Stimulated activated naive B cell treated with anti-CD40 and anti-IgM and Interleukin-4, amounts not matched to agents 10 μg/mL and 1 μg/mL and 100 μg/mL, for 72 hours (primary cell): ENCODE data around the gene MCRIP2.
A peak's percentile ranks its signal among the peaks of the same experiment; 100 is the strongest.

Experiments used
- ATAC-seq, 2 donors: fragments of 150-1000 bp; cut with Tn5 transposase; replicated peaks; 2 replicates each; pipeline ENCODE4 v1.10.0; 2021; ENCODE audit warnings: moderate library complexity in 1 of 2
- DNase-seq: peaks from one replicate; pipeline ENCODE4 v3.0.0; 2021
- H3K27ac Mint-ChIP-seq: one replicate; pipeline ENCODE4 v1.8.0; 2022; ENCODE audit warnings: mild to moderate bottlenecking, mixed read lengths
- H3K27me3 Mint-ChIP-seq, 2 donors: one replicate each; pipeline ENCODE4 v1.8.0; 2022; ENCODE audit warnings: mixed read lengths in 2 of 2
- H3K36me3 Mint-ChIP-seq, 2 donors: one replicate each; pipeline ENCODE4 v1.8.0; 2022; ENCODE audit warnings: mixed read lengths in 2 of 2, mild to moderate bottlenecking in 1 of 2
- H3K4me1 Mint-ChIP-seq, 2 donors: one replicate each; pipeline ENCODE4 v1.8.0; 2022; ENCODE audit warnings: mixed read lengths in 2 of 2, mild to moderate bottlenecking in 1 of 2
- H3K4me3 Mint-ChIP-seq, 2 donors: one replicate each; pipeline ENCODE4 v1.8.0; 2022; ENCODE audit warnings: mild to moderate bottlenecking in 2 of 2, mixed read lengths in 2 of 2, moderate library complexity in 1 of 2
- H3K9me3 Mint-ChIP-seq, 2 donors: one replicate each; pipeline ENCODE4 v1.8.0; 2022; ENCODE audit warnings: mixed read lengths in 2 of 2, mild to moderate bottlenecking in 1 of 2

The MCRIP2 gene

DNA sequence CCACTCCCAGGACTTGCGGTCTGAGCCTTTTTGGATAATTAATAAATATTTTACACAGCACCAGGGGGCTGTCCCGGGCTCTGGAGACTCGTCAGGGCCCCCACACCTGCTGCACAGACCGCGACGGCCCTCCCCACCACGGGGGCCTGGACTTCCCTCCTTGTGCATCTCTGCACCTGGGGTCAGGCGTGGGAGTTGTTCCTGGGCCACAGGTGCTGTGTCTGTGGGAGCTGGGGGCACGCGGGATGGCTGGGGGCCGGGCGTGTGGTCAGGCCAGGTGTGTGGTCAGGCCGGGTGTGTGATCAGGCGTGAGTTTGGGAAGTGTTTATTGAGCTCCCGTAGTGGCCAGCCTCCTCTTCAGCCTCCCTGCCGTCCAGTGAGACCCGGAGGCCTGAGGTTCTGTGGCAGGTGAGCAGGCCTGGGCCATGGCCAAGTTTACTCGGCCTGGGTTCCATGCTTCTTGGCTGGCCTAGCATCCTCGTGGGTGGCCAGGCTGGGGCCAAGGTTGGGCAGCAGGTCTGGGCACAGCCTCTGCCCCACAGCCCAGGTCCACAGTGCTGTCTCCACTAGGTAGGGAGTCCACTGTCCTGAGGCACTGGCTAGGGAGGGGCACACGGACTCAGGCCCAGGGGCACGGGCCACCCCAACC is 36.7 kb downstream of the MCRIP2 start:
- no peak for DNase-seq
- ATAC-seq: no peak
- peaks cover 13 to 25% of the 10 kb centered on the region in 2 donors for H3K27me3 Mint-ChIP-seq
- H3K4me3 Mint-ChIP-seq: peak overlapping the region in 1 of 2 donors; percentile 44
- peaks cover 31 to 46% of the 10 kb centered on the region in 2 donors for H3K4me1 Mint-ChIP-seq
- H3K36me3 Mint-ChIP-seq: peaks cover 22 to 36% of the 10 kb centered on the region in 2 donors
- H3K9me3 Mint-ChIP-seq: no peaks in the 10 kb centered on the region
- no peak overlapping the region for H3K27ac Mint-ChIP-seq

- Mint-ChIP-seq H3K4me1 (peaks cover 34 to 51% of the 10 kb centered on the region in 2 donors), H3K27ac (peak overlapping the region; percentile 82), H3K4me3 (peak overlapping the region; percentile 88 to 91), H3K27me3 (peaks cover 13 to 25% of the 10 kb centered on the region in 2 donors), H3K36me3 (peaks cover 22 to 35% of the 10 kb centered on the region in 2 donors), H3K9me3 (no peaks in the 10 kb centered on the region)
- ATAC-seq (peak; percentile 12 to 15), DNase-seq (peak; percentile 30)
Measured at GRCh38 chr16:678858-679813, 37.5 kb downstream of the MCRIP2 start.

DNA sequence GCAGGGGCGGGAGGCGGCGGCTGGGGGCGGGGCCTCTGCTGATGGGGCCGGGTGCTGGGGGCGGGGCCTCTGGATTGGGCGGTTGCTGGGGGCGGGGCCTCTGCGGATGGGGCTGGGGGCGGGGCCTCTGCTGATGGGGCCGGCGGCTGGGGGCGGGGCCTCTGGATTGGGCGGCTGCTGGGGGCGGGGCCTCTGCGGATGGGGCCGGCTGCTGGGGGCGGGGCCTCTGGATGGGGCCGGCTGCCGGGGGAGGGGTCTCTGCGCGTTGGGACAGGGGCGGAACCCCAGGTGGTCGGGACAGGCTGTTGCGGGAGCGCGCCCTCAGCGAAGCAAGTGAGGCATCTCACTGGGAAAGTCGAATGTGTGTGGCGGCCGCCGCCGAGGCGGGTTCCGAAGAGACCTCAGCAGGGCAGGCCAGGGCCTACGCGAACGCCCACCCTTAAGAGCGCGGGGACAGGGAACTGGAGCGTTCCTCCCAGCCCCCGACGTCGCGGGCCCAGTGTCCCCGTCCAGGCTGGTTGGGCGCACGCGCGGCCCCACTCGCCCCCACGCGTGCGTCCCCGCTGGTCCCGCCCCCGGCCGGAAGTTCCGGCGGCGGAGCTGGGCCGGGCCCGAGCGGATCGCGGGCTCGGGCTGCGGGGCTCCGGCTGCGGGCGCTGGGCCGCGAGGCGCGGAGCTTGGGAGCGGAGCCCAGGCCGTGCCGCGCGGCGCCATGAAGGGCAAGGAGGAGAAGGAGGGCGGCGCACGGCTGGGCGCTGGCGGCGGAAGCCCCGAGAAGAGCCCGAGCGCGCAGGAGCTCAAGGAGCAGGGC is 38.4 kb downstream of the MCRIP2 start, which contains the start of gene STUB1:
STUB1 (plus strand) TSS at position 597 of the 811 bp plus-strand sequence; CDS start at position 713, 116 bp downstream.
- Mint-ChIP-seq H3K27ac (peak within 1 kb of the TSS; percentile 94), H3K27me3 (peaks cover 10 to 21% of the 10 kb centered on the region in 2 donors), H3K36me3 (peaks cover 21 to 36% of the 10 kb centered on the region in 2 donors), H3K4me3 (peak within 1 kb of the TSS; percentile 89 to 91), H3K4me1 (peaks cover 33 to 55% of the 10 kb centered on the region in 2 donors), H3K9me3 (no peaks in the 10 kb centered on the region)
- DNase-seq (peak; percentile 83), ATAC-seq (peak; percentile 53 to 64)

GRCh38 chr16:680625-680945 is 39.0 kb downstream of the MCRIP2 start:
- H3K27ac Mint-ChIP-seq: no peak overlapping the region

GRCh38 chr16:680967-681745 is 39.5 kb downstream of the MCRIP2 start:
- Mint-ChIP-seq H3K27me3 (peaks cover 6 to 16% of the 10 kb centered on the region in 2 donors), H3K4me1 (peaks cover 30 to 58% of the 10 kb centered on the region in 2 donors), H3K27ac (peak overlapping the region; percentile 79), H3K4me3 (peak overlapping the region; percentile 78 to 91), H3K36me3 (peaks cover 21 to 43% of the 10 kb centered on the region in 2 donors), H3K9me3 (no peaks in the 10 kb centered on the region)
- no peak for ATAC-seq
- DNase-seq: no peak

More at GRCh38 chr16:680625-680945, 39.0 kb downstream of the MCRIP2 start:
- Mint-ChIP-seq H3K4me1 (peaks cover 29 to 52% of the 10 kb centered on the region in 2 donors), H3K4me3 (peak overlapping the region; percentile 89 to 91), H3K27me3 (peaks cover 6 to 16% of the 10 kb centered on the region in 2 donors), H3K36me3 (peaks cover 21 to 37% of the 10 kb centered on the region in 2 donors), H3K9me3 (no peaks in the 10 kb centered on the region)
- DNase-seq (no peak), ATAC-seq (no peak)

DNA sequence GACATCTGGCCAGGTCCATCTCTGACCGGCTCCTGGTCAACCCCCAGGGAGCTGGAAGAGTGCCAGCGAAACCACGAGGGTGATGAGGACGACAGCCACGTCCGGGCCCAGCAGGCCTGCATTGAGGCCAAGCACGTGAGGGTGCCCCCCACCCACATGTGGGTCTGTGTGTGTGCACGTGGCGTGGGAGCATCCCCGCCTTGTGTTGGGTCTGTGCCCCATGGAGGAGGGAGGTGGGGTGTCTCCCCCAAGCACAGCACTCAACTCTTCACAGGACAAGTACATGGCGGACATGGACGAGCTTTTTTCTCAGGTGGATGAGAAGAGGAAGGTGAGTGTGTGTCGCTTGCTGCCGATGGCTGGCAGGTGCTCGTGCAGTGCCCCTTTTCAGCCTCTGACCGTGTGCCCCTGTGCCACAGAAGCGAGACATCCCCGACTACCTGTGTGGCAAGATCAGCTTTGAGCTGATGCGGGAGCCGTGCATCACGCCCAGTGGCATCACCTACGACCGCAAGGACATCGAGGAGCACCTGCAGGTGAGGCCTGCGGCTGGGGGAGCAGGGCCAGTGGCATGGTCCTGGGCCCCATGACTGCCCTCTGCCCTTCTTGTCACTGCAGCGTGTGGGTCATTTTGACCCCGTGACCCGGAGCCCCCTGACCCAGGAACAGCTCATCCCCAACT is 40.3 kb downstream of the MCRIP2 start:
- Mint-ChIP-seq H3K4me3 (peak overlapping the region; percentile 78 to 91), H3K27ac (peak overlapping the region; percentile 79), H3K9me3 (no peaks in the 10 kb centered on the region), H3K27me3 (peaks cover 2 to 13% of the 10 kb centered on the region in 2 donors), H3K4me1 (peaks cover 29 to 60% of the 10 kb centered on the region in 2 donors), H3K36me3 (peaks cover 21 to 47% of the 10 kb centered on the region in 2 donors)
- no peak for DNase-seq
- ATAC-seq: no peak

GRCh38 chr16:682493-683395 is 41.1 kb downstream of the MCRIP2 start:
- Mint-ChIP-seq H3K27ac (peak overlapping the region; percentile 54), H3K9me3 (no peaks in the 10 kb centered on the region), H3K27me3 (peaks cover 0 to 4% of the 10 kb centered on the region in 2 donors), H3K36me3 (peaks cover 23 to 47% of the 10 kb centered on the region in 2 donors), H3K4me3 (peak overlapping the region; percentile 85 to 91), H3K4me1 (peaks cover 27 to 60% of the 10 kb centered on the region in 2 donors)
- ATAC-seq (no peak), DNase-seq (no peak)

DNA sequence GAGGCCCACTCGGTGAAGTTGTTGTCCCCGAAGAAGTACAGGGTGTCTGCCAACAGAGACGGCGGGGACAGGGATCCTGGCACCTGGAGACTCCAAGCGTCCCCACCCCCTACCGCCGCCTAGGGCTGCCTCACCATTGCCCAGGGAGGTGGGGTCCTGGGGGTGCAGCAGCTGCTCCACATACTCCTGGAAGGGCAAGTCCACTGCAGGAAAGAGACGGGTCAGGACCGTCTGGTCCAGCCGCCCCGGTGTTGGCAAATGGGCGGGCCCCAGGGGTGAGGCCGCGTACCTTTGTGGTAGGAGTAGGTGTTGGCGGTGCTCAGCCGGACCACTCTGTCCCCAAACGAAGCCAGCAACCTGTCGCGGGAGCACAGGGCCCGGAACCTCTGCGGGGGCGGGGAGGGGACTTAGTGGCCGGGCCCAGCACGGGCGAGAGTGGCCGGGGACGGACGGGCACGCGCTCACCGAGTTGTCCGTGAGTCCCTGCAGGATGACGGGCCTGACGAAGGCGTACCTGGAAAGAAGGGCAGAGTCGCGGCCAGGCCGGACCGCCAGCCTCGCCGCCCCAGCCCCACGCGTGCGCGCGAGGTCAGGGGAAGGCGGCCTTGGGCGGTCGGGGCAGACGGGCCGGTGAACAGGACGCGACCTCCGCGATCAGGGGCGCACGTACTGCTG is 41.9 kb downstream of the MCRIP2 start:
- Mint-ChIP-seq H3K27ac (peak overlapping the region; percentile 92), H3K4me1 (peaks cover 26 to 66% of the 10 kb centered on the region in 2 donors), H3K36me3 (peaks cover 23 to 47% of the 10 kb centered on the region in 2 donors), H3K4me3 (peak overlapping the region; percentile 85 to 91), H3K27me3 (no peaks in the 10 kb centered on the region), H3K9me3 (no peaks in the 10 kb centered on the region)
- DNase-seq: no peak
- ATAC-seq: no peak

GRCh38 chr16:684071-684794 is 42.6 kb downstream of the MCRIP2 start, which contains the start of gene JMJD8:
TSS of gene JMJD8 (minus strand) at chr16:684334. CDS start at chr16:684319, 15 bp downstream.
- H3K9me3 Mint-ChIP-seq: no peaks in the 10 kb centered on the region
- H3K36me3 Mint-ChIP-seq: peaks cover 23 to 47% of the 10 kb centered on the region in 2 donors
- H3K27ac Mint-ChIP-seq: peak within 1 kb of the TSS; percentile 92
- H3K4me1 Mint-ChIP-seq: peaks cover 28 to 67% of the 10 kb centered on the region in 2 donors
- peak within 1 kb of the TSS; percentile 86 to 91 for H3K4me3 Mint-ChIP-seq
- DNase-seq (peak; percentile 97), ATAC-seq (peak; percentile 81 to 82)
- no peaks in the 10 kb centered on the region for H3K27me3 Mint-ChIP-seq

DNA sequence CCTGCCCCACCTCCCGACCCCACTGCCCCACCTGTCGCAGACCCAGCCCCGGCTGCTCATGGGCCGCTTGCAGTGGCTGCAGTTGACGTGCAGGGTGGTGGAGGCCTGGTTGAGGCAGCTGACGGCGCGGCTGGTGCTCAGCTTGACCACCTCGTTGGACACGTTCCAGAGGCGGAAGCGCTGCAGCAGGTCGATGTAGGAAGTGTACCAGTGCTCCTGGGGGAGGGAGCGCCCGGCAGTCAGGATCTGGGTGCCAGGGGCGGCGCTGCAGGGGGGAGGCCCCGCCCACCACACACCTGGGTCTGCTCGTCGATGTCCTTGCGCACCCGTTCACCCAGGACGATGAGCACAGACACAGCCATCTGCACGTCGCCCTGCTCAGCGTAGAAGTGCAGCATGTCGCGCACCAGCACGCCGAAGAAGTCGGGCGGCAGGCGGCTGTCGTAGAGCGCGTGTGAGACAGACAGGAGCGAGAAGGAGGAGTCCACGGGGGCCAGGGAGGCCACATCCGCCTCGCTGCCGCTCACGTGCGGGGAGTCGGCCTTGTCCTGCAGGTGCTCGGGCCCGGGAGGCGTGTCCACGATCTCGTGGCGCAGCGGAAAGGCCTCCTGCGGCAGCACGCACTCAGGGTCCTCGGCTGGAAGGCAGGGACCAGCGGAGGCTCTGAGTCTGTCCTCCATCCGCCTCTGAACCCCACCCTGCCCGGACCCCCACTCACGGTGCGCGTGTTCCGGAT is 43.5 kb downstream of the MCRIP2 start:
- DNase-seq: no peak
- H3K4me1 Mint-ChIP-seq: peaks cover 29 to 69% of the 10 kb centered on the region in 2 donors
- H3K27ac Mint-ChIP-seq: peak overlapping the region; percentile 51
- H3K4me3 Mint-ChIP-seq: peak overlapping the region in 1 of 2 donors; percentile 62
- H3K27me3 Mint-ChIP-seq: no peaks in the 10 kb centered on the region
- peaks cover 23 to 47% of the 10 kb centered on the region in 2 donors for H3K36me3 Mint-ChIP-seq
- no peaks in the 10 kb centered on the region for H3K9me3 Mint-ChIP-seq
- ATAC-seq: no peak
